Right ventricle myocardium superior (tissue), 1 donor: Measurements from ENCODE around the gene CST9. TPM values are rescaled to one million over a fixed set of nuclear protein-coding genes. Genes with fewer than 3 reads are reported as not detected.

Experiments used
- ATAC-seq: fragments of 200-7000 bp; cut with Tn5 transposase; one replicate; pipeline ENCODE4 v1.9.1; 2020; ENCODE audit warnings: mild to moderate bottlenecking; ENCODE audit not compliant: poor library complexity
- DNase-seq: peaks from one replicate; pipeline ENCODE4 v3.0.0-alpha.2; 2020
- intact Hi-C: fragments of 100-400 bp; cut with DNase I; formaldehyde crosslinking; loops from one replicate; pipeline ENCODE4 v1.11.2; 2022
- long read RNA-seq: library from polyadenylated mRNA; unstranded; transcript quantifications from one replicate; pipeline ENCODE4 v2.0.0, GENCODE V29; 2021
- total RNA-seq: library from RNA; stranded (reverse); fragmentation: NEBNext Ultra II Directional; extraction: Animal tissue kit (Norgen Biotek cat#: 25700); gene quantifications from one replicate; pipeline ENCODE4 v1.2.1, GENCODE V29; 2021
- donor health status: DM: no; HTN: yes; CAD: no; lungs with severe emphysema.

Gene CST9
- not detected for total RNA-seq
- long read RNA-seq: 0 reads

GRCh38 chr20:23605867-23606651, at the start of gene CST9:
Gene CST9 (minus strand): TSS chr20:23605917. CDS start chr20:23605864, 53 bp downstream.
- intact Hi-C loops: loop anchor here (10.0 kb wide), 1 partner anchor 161 kb away; no protein-coding TSS in a partner anchor
- no peak for ATAC-seq
- no peak for DNase-seq

- intact Hi-C loops: no loop called here
- no peak for ATAC-seq
- no peak for DNase-seq
Observed at GRCh38 chr20:23654717-23655116, 49.0 kb upstream of the CST9 start.

- ATAC-seq (no peak), DNase-seq (no peak)
- intact Hi-C loops: no loop called here
Observed at GRCh38 chr20:23654000-23654399, 48.3 kb upstream of the CST9 start.

- intact Hi-C loops: no loop called here
- ATAC-seq (no peak), DNase-seq (no peak)
Observed at GRCh38 chr20:23653400-23653938, 47.8 kb upstream of the CST9 start.

GRCh38 chr20:23652926-23653325, 47.2 kb upstream of the CST9 start:
- ATAC-seq: no peak
- intact Hi-C loops: no loop called here

GRCh38 chr20:23652371-23652770, 46.7 kb upstream of the CST9 start:
- no peak for ATAC-seq
- no peak for DNase-seq
- intact Hi-C loops: no loop called here

More at GRCh38 chr20:23652926-23653325, 47.2 kb upstream of the CST9 start:
- DNase-seq: no peak

- ATAC-seq (no peak), DNase-seq (no peak)
- intact Hi-C loops: no loop called here
Observed at GRCh38 chr20:23651117-23651516, 45.4 kb upstream of the CST9 start.

GRCh38 chr20:23649830-23650417, 44.2 kb upstream of the CST9 start:
- intact Hi-C loops: no loop called here
- ATAC-seq: no peak
- DNase-seq: no peak

- no peak for DNase-seq
- ATAC-seq: no peak
- intact Hi-C loops: no loop called here
Observed at GRCh38 chr20:23649242-23649641, 43.5 kb upstream of the CST9 start.

- ATAC-seq (no peak), DNase-seq (no peak)
- intact Hi-C loops: no loop called here
Observed at GRCh38 chr20:23647346-23647745, 41.6 kb upstream of the CST9 start.

GRCh38 chr20:23646106-23646873, 40.6 kb upstream of the CST9 start:
- intact Hi-C loops: no loop called here
- ATAC-seq: no peak
- no peak for DNase-seq

GRCh38 chr20:23645575-23645974, 39.9 kb upstream of the CST9 start:
- ATAC-seq (no peak), DNase-seq (no peak)
- intact Hi-C loops: no loop called here

GRCh38 chr20:23644164-23644563, 38.4 kb upstream of the CST9 start:
- DNase-seq (no peak), ATAC-seq (no peak)
- intact Hi-C loops: no loop called here

- DNase-seq (no peak), ATAC-seq (no peak)
- intact Hi-C loops: no loop called here
Observed at GRCh38 chr20:23643659-23644058, 37.9 kb upstream of the CST9 start.

GRCh38 chr20:23641936-23642751, 36.4 kb upstream of the CST9 start:
- DNase-seq (peak; percentile 64), ATAC-seq (no peak)
- intact Hi-C loops: no loop called here

- ATAC-seq: no peak
- intact Hi-C loops: no loop called here
Observed at GRCh38 chr20:23640671-23641667, 35.3 kb upstream of the CST9 start.

GRCh38 chr20:23640018-23640601, 34.4 kb upstream of the CST9 start:
- intact Hi-C loops: no loop called here
- ATAC-seq (no peak), DNase-seq (no peak)

More at GRCh38 chr20:23640671-23641667, 35.3 kb upstream of the CST9 start:
- no peak for DNase-seq
